CD4-positive, alpha-beta T cell treated with Interleukin-15 for 4 hours (primary cell): Measurements from ENCODE around the gene NR2F1.

Source experiments
- DNase-seq: peaks from one replicate; pipeline ENCODE4 v3.0.0-alpha.2; 2020; ENCODE audit warnings: low spot score

The NR2F1 gene

GRCh38 chr5:93604644-93605515, 21.9 kb downstream of the NR2F1 start:
- DNase-seq = no peak

GRCh38 chr5:93606382-93606752, 23.3 kb downstream of the NR2F1 start:
- no peak for DNase-seq

- DNase-seq = peak; percentile 54
These were observed 24.6 kb downstream of the NR2F1 start for GRCh38 chr5:93607367-93608258.

- no peak for DNase-seq
These were observed 25.8 kb downstream of the NR2F1 start for GRCh38 chr5:93608855-93609254.

GRCh38 chr5:93609762-93610161, 26.7 kb downstream of the NR2F1 start:
- DNase-seq = no peak

- DNase-seq = no peak
These were observed 27.7 kb downstream of the NR2F1 start for GRCh38 chr5:93610581-93611272.

GRCh38 chr5:93611273-93611975, 28.4 kb downstream of the NR2F1 start:
- no peak for DNase-seq

GRCh38 chr5:93611976-93612854, 29.2 kb downstream of the NR2F1 start:
- DNase-seq = no peak

- DNase-seq = no peak
These were observed 29.8 kb downstream of the NR2F1 start for GRCh38 chr5:93612855-93613243.

GRCh38 chr5:93616538-93617174, 33.6 kb downstream of the NR2F1 start:
- no peak for DNase-seq

- peak; percentile 60 for DNase-seq
These were observed 37.7 kb downstream of the NR2F1 start for GRCh38 chr5:93620487-93621326.

GRCh38 chr5:93621327-93621798, 38.3 kb downstream of the NR2F1 start:
- DNase-seq = no peak

GRCh38 chr5:93622240-93622885, 39.3 kb downstream of the NR2F1 start:
- DNase-seq = peak; percentile 80

GRCh38 chr5:93623153-93623552, 40.1 kb downstream of the NR2F1 start:
- DNase-seq = no peak

- no peak for DNase-seq
These were observed 43.8 kb downstream of the NR2F1 start for GRCh38 chr5:93626801-93627200.

GRCh38 chr5:93632327-93632726, 49.3 kb downstream of the NR2F1 start:
- no peak for DNase-seq

GRCh38 chr5:93635991-93636390, 53.0 kb downstream of the NR2F1 start:
- DNase-seq = no peak

- no peak for DNase-seq
These were observed 53.8 kb downstream of the NR2F1 start for GRCh38 chr5:93636837-93637236.

GRCh38 chr5:93637697-93638096, 54.7 kb downstream of the NR2F1 start:
- DNase-seq = no peak
